LHCN-M2 (cell line): ENCODE results near the gene PSMD9. TPM values are rescaled to one million over a fixed set of nuclear protein-coding genes. Genes with fewer than 3 reads are reported as not detected.
"Not testable (repeated sequence)": the region's sequence is repeated elsewhere in the genome, so short reads cannot be mapped to it uniquely, and the experiment has no call there.

ENCODE experiments used
- DNase-seq: peaks from one replicate; pipeline ENCODE4 v3.0.0-alpha.2; 2012; ENCODE audit warnings: low read depth
- total RNA-seq: library from RNA; depleted of rRNA; stranded (reverse); fragments of >200 nt; gene quantifications from 2 replicates; pipeline ENCODE4 v1.2.3, GENCODE V29; 2014

PSMD9 gene
- total RNA-seq, 1 experiment from 2014 or later = 110 TPM

DNA sequence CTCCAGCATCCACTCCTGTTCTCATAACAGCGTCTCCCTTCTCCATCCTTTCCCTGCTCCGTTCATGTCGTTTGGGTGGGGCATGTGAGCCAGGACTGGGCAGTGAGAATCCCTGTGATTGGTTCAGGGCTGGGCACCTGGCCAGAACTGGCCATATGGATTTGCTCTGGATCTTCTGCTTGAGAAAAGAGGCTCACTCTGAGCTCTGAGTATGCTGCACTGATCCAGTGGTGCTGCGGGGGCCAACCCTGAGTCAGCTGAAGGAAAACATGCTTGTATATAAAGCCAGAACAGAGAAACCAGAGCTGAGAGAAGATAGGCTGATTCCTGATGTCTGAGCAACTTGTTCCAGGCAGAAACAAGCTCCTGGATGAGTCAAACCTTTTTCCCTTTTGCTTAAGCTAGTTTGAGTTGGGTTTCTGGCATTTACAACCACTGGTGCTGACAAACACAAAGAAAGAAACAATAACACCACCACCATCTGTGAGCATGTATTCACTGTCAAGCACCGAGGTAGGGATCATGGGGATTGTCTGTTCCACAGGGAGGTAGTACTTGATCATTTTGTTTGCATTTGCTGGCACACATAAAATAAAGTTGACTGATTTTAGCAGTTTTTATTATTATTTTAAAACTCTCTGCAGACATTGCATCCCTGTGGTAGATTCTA lies 15.9 kb upstream of the PSMD9 start:
- peak; percentile 78 for DNase-seq

DNA sequence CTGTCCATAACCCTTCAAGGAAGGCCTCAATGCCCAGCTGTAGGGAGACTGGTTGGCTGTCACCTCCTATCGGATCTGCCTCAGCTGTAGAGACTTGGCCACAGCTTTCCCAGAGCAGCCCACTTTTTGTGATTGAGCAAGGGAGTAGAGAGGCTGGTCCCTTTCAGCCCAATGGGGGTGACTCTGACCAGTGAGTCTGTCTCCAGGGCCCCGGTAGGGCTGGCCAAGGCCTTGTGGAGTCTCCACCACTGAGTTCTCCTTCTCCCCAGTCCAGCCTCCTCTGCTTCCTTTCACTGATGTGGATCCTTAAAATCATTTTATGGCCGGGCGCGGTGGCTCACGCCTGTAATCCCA lies 15.4 kb upstream of the PSMD9 start:
- no peak for DNase-seq

DNA sequence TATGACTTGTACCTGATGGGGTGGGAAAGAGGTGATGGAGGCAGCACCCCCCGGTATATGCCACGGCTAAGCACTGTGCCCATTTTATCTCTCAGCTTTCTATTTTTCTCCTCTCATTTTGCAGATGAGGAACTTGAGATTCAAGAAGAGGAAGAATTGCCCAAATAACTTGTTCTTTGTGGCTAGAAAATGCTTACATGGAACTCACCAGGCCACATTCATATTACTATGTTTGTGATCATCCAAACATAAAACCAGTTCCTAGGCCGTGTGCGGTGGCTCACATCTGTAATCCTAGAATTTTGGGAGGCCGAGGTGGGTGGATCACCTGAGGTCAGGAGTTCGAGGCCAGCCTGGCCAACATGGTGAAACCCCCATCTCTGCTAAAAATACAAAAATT lies 14.5 kb upstream of the PSMD9 start:
- no peak for DNase-seq

DNA sequence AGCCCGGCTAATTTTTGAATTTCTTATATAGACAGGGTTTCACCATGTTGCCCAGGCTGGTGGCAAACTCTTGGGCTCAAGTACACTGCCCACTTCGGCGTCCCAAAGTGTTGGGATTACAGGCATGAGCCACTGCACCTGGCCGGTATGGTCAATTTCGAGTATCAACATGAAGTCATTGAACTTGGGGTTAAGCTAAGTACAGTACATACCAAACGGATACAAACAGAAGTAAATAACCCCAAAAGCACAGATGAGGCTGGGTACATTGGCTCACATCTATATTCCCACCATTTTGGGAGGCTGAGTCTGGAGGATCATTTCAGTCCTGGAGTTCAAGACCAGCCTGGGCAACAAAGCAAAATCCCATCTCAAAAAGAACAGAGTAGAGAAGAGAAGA lies 13.0 kb upstream of the PSMD9 start:
- DNase-seq = no peak

DNA sequence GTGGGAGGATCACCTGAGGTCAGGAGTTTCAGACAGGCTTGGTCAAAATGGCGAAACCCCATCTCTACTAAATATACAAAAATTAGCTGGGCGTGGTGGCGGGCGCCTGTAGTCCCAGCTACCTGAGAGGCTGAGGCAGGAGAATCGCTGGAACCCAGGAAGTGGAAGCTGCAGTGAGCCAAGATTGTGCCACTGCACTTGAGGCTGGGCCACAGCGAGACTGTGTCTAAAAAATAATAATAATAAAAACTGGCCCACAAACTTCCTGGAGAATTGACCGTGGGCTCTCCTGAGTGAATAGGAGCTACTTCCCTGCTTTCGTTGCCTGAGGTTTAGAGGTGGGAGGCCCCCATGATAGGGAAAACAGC lies 12.5 kb upstream of the PSMD9 start:
- DNase-seq = not testable (repeated sequence)

DNA sequence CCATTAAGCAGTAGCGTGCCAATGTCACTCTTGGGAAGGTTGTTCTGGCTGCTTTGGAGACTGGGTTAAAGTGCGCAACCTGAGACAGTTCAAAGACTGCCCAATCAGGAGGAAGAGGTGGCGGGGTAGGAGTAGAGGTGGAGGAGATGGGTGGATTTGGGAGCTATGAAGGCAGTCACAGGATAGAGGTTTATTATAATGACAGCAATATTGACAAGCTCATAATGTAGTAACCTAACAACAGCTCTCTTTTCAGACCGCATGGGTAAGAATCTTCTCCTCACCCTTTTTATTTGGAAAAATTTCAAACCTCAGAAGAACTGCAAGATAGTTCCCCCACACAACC lies 5.3 kb upstream of the PSMD9 start:
- no peak for DNase-seq

DNA sequence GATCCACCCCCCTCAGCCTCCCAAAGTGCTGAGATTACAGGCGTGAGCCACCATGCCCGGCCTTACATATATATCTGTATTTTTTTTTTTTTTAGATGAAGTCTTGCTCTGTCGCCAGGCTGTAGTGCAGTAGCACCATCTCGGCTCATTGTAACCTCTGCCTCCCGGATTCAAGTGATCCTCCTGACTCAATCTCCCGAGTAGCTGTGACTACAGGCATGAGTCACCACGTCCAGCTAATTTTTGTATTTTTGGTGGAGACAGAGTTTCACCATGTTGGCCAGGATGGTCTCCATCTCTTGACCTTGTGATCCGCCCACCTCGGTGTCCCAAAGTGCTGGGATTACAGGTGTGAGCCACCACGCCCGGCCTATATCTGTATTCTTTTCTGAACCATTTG lies 3.5 kb upstream of the PSMD9 start:
- DNase-seq = peak; percentile 41

DNA sequence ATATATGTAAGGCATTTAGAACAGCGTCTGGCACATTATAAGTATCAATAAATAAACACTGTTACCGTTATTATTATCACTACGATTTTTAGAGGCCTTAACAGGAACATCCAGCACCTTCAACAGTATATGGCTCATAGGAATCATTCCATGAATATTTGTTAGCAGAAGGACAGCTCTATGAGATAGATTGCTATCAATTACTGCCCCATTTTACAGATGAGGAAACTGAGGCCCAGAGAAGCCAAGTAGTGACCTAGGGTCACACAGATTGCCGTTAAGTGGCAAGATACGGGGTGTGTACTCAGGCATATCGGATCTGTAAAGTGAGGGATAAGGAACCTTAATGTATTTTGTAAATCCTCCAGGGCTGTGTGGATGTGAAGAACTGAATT lies 510 bp upstream of the PSMD9 start:
- DNase-seq = no peak

DNA sequence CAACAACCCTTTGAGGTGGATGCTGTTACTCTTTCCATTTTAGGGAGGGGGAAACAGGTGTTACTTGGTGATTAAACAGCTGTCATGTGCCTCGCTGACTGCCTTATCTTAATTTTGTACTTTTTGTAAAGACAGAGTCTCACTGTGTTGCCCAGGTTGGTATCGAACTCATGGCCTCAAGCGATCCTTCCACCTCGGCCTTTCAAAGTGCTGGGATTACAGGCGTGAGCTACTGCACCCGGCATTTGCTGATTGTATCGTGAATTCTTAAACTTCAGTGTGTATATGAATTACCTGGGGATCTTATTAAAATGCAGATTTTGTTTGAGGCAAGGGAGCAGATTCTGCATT lies 659 bp downstream of the PSMD9 start:
- DNase-seq = no peak

DNA sequence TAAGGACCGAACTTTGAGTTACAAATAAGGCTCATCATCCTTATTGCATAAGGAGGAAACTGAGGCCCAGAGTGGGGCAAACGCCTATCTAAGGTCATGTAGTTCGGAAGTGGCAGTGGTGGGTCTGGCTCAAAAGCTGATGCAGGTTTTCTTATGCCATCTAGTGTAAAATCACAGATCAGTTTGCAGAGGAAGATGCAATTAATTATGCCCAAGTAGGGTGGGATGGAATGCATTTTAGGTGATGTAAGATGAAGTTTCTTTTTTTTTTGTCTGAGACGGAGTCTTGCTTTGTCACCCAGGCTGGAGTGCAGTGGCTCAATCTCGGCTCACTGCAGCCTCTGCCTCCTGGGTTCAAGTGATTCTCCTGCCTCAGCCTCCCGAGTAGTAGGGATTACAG lies 1.1 kb downstream of the PSMD9 start:
- not testable (repeated sequence) for DNase-seq

DNA sequence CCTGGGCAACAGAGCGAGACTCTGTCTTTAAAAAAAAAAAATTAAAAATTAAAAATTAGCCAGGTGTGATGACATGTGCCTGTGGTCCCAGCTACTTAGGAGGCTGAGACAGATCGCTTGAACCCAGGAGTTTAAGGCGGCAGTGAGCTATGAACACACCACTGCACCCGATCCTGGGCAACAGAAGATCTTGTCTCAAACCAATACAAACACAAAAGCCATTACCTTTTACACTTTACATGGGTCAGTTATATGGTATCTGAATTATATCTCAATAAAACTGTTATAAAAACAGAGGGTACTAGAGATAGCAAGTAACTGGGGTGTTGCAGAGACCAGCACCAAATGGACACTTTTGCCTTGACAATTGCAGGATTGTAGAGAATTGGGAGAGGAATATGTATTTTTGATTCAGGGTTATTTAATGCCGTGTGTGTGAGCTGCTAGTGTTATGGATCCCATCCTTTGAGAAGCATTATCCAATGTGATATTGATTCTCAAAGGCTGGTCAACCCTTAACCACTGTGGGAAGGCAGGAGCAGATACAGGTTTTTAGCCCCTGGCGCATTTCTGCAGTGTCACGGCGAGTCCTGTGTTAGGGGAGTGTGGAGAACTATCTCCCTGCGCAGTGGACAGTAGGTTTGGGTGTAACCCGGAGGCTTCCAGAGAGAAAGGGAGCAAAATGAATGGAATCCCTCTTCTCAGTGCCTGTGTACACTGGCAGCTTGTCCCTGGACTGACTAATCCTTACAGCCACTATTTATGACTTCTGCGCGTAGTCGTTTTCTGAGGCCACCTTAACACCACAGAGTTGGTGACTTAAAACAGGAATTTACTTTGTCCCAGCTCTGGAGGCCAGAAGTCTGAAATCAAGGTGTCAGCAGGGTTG lies 4.3 kb downstream of the PSMD9 start:
- no peak for DNase-seq

DNA sequence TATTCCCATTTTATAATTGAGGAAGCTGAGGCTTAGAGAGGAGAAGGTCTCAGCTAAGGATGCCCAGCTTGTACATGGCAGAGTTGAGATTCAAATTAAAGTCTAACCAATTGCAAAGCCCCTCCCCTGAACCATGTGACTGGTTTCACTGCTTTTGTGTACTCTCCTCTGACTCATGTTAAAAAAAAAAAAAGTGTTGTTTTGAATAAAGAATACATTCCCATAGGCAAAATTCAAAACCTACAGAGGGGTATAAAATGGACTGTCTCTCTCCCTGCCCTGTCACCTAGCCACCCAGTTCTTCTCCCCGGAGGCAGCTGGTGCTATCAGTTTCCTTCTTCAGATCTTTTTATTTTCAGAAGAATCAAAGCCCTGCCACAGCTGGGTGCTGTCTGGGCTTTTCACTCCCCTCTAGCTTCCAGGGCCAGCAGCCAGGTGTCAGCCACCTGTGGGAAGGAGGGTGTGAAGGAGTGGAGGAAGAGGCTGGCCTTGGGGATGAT lies 5.4 kb downstream of the PSMD9 start:
- peak; percentile 74 for DNase-seq

DNA sequence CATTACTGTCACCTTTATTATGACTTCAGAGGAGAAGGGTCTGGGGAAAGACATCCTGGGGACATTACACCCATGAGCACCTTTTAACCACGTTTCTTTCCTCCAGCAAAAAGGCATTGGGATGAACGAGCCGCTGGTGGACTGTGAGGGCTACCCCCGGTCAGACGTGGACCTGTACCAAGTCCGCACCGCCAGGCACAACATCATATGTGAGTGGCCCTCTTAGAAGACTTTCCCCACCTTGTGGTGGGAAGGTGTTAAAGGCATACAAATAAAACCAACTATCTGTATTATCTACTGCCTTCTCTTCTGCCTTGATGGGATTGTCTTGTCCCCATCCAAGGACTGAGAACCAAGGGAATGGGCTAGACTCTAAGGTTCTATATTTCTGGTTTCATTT lies 6.0 kb downstream of the PSMD9 start:
- DNase-seq = peak; percentile 32

DNA sequence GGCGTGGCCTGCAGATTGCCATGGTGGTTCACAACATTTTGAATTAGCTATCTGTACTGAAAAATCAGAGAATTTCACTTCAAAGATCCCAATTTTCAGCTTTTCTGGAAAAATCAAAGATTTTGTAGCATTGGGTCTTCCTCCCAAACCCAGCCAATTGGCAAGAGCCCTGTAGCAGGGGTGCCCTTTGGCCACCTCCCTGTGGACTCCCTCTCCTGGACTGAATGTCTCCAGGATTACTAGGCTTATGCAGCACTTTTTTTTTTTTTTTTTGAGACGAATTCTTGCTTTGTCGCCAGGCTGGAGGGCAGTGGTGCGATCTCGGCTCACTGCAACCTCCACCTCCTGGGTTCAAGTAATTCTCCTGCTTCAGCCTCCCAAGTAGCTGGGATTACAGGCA lies 9.7 kb downstream of the PSMD9 start:
- no peak for DNase-seq

DNA sequence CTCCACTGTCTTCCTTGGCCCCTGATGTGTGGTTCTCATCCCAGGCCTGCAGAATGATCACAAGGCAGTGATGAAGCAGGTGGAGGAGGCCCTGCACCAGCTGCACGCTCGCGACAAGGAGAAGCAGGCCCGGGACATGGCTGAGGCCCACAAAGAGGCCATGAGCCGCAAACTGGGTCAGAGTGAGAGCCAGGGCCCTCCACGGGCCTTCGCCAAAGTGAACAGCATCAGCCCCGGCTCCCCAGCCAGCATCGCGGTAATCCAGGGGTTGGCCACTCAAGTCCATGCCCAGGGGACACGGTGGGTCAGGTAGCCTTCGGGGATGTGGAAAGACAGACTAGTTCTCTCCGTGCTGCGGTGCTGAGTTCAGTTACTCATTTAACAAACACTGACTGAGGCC lies 11.0 kb downstream of the PSMD9 start:
- DNase-seq = no peak

DNA sequence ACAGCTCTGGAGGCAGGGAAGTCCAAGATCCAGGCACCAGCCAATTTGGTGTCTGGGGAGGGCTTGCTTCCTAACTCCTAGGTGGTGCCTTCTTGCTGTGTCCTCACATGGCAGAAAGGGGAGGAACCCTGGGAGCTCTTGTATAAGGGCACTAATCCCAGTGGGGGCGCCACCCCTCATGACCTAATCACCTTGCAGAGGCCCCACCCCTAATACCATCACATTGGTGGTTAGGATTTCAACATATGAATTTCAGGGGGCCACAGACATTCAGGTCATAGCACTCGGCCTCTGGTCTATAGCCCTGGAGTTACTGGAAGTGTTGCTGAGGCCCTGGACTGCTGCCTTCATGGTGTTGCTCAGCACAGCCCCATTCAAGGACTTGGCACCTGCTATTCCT lies 14.6 kb downstream of the PSMD9 start:
- no peak for DNase-seq

DNA sequence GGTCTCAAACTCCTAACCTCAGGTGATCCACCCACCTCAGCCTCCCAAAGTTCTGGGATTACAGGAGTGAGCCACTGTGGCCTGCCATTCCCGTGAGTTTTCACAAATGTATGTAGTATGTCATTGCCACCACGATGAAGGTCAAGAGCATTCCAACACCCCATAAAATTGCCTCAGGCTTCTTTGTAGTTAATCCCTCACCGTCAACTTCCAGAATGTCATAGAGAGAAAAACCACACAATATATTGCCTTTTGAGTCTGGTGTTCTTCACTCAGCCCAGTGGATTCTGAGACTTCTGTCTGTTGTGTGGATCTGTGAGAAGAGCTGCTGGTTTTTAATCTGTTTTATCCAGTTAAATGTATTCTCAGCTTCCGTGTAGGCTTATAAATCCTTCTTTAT lies 17.2 kb downstream of the PSMD9 start:
- no peak for DNase-seq

DNA sequence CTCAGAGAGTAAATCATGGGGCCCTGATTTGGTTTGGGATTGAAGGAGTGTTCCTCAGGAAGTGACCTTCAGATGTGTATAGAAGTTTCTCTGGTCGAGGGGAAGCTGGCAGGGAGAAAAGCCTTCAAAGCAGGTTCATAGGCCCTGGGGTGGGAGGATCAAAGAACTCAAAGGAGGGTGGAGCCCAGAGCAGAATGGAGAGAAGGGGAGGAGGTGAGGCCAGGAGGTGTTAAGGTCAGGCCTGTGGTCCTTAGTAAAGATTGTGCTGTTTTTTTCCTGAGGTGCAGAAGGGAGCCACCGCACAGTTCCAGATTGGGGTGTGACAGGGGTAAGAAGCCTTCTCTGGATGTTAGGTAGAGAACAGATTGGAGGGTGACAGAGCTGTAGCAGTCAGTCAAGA lies 20.1 kb downstream of the PSMD9 start:
- no peak for DNase-seq

DNA sequence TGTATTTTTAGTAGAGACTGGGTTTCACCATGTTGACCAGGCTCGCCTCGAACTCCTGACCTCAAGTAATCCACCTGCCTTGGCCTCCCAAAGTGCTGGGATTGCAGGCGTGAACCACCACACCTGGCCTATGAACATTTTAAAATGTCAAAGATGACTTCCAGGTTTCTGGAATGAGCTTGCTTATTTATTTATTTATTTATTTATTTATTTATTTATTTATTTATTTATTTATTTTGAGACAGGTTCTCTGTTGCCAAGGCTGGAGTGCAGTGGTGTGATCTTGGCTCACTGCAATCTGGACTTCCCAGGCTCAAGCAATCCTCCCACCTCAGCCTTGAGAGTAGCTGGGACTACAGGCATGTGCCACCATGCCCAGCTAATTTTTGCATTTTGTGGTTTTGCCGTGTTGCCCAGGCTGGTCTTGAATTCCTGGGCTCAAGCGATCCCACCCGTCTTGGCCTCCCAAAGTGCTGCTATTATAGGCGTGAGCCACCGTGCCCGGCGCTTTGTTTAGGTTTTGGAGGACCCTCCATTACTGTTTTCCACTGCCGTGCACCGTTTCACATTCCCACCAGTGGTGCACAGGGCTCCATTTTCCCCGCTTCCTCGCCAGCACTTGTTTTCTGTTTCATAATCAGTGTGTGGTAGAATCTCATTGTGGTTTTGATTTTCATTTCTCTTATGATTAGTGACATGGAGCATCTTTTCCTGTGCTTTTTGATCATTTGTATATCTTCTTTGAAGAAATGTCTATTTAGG lies 23.4 kb downstream of the PSMD9 start:
- DNase-seq = no peak

DNA sequence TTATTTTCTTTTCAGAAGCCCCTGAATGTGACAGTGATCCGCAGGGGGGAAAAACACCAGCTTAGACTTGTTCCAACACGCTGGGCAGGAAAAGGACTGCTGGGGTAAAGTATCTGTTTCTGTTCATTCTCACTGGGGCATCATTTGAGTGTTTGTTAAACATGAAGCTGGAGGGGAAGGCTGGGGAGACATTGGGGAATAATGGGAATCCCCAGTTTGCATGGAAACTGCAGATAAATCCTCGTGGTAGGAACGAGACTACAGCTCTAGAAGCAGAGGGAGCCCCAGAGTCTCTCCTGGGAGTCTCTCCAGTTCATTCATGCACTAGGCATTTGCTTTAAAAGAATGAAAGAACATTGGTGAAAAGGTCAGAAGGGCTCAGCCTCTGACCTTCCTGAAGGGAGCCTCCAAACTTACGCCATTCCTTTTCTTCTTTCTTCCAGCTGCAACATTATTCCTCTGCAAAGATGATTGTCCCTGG lies 27.3 kb downstream of the PSMD9 start:
- no peak for DNase-seq

DNA sequence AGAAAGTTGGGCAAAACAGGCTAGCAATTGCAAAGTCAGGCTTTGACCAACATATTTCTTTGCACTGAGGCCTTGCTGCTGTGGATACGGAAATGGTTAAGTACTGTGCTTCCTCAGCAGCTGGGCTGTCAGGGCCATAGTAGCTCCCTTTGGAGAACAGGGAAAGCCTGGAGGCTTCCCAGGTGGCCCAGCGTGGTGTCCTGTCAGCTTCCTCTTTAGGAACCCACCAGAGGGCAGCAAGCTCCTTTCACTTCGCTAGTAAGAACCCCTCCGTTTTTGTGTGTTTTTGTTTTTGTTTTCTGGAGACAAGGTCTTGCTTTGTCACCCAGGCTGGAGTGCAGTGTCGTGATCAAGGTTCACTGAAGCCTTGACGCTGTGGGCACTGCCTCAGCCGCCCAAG lies 28.1 kb downstream of the PSMD9 start:
- peak; percentile 28 for DNase-seq

DNA sequence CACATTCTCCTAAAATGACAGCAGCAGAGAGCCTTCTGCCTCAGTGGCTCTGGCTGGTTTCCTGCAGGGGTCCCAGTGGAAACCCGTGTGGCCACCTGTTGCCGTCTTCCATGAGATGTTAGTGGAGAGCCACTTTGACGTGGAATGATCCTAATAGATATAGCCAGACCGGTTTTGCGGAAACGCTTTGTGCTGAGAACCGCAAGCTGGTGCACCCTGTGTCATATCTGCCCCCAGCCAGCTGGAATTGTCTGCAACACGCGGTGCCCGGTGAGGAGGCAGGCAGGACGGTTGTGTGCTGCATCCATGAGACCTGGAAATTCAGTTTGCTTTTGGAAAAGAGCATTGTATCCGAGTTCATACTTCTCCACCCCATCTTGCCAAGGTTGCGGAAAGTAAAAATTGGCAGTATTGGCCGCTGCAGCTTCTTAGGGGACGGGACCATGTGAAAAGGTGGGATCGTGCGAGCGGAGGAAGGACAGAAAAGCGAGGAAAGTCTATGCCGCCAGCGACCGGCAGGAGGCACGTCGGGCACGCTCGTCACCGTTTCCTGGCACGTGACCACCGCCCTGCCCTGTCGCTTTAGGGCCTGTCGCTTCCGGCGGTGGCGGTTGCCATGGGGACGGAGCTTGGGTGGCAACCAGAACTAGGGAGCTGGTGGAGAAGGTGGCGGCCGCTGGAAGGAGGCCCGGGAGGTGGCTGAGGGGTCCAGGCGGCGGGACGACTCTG lies 29.5 kb downstream of the PSMD9 start, which contains the start of gene CFAP251:
TSS of gene CFAP251 (plus strand) at position 643 of the 729 bp plus-strand sequence. CDS start 2,714 bp downstream, outside the sequence.
- DNase-seq = no peak
